A673 (cell line): ENCODE results near the gene SCGB1A1. TPM values are rescaled to one million over a fixed set of nuclear protein-coding genes. Genes with fewer than 3 reads are reported as not detected.

ENCODE experiments used
- BruUV-seq: library from RNA; stranded (reverse); fragments of 400-500 nt; replicated peaks from 2 replicates; lab custom pipeline; 2021; lab: Mats Ljungman, UMichigan
- CTCF ChIA-PET: fragments of 300-600 bp; sonication (Branson Sonifier 250); formaldehyde crosslinking; loops from one replicate; lab custom pipeline; 2022; ENCODE audit warnings: antibody characterized with exemption; lab: Charles Lee
- POLR2A ChIA-PET: fragments of 300-600 bp; sonication (Branson Sonifier 250); formaldehyde crosslinking; loops from one replicate; lab custom pipeline; 2022; ENCODE audit warnings: antibody characterized with exemption; ENCODE audit not compliant: low non-redundant PET; lab: Charles Lee
- DNase-seq: peaks from one replicate; pipeline ENCODE4 v3.0.0-alpha.2; 2015; ENCODE audit warnings: low spot score
- H3K27ac ChIP-seq: fragments of 200-600 bp; sonication (generic); 2 replicates; pipeline ENCODE4 v1.5.1; 2016; ENCODE audit warnings: mixed run types, low read depth, mild to moderate bottlenecking, mixed read lengths, antibody characterized with exemption, low read length; ENCODE audit not compliant: poor library complexity, severe bottlenecking
- H3K27me3 ChIP-seq: fragments of 200-600 bp; sonication (generic); replicated peaks from 2 replicates; pipeline ENCODE4 v1.6.1; 2017; ENCODE audit warnings: mixed run types, low read depth, mild to moderate bottlenecking, mixed read lengths, antibody characterized with exemption, low read length; ENCODE audit not compliant: insufficient read depth, poor library complexity
- H3K36me3 ChIP-seq: fragments of 200-600 bp; sonication (generic); 2 replicates; pipeline ENCODE4 v1.6.1; 2016; ENCODE audit warnings: mixed run types, mild to moderate bottlenecking, mixed read lengths, antibody characterized with exemption, low read length; ENCODE audit not compliant: insufficient read depth, poor library complexity, severe bottlenecking
- H3K4me1 ChIP-seq: fragments of 200-600 bp; sonication (generic); 2 replicates; pipeline ENCODE4 v1.6.1; 2017; ENCODE audit warnings: mixed run types, mild to moderate bottlenecking, mixed read lengths, antibody characterized with exemption, low read length; ENCODE audit not compliant: insufficient read depth, poor library complexity, severe bottlenecking
- H3K4me3 ChIP-seq: fragments of 200-600 bp; sonication (generic); 2 replicates; pipeline ENCODE4 v1.5.1; 2016; ENCODE audit warnings: low read depth, mixed run types, mild to moderate bottlenecking, mixed read lengths, low read length; ENCODE audit not compliant: poor library complexity, severe bottlenecking
- H3K9me3 ChIP-seq: fragments of 200-600 bp; sonication (generic); 2 replicates; pipeline ENCODE4 v1.6.1; 2016; ENCODE audit warnings: mixed run types, low read depth, mild to moderate bottlenecking, mixed read lengths, antibody characterized with exemption, low read length; ENCODE audit not compliant: poor library complexity, severe bottlenecking
- EZH2 ChIP-seq: fragments of 200-600 bp; sonication (generic); IDR thresholded peaks from 2 replicates; pipeline ENCODE4 v1.6.1; 2017; ENCODE audit warnings: borderline replicate concordance, low read depth, mild to moderate bottlenecking, mixed read lengths, antibody characterized with exemption, low read length; ENCODE audit not compliant: poor library complexity, severe bottlenecking
- intact Hi-C: fragments of 100-400 bp; cut with micrococcal nuclease; formaldehyde crosslinking; loops from one replicate; pipeline ENCODE4 v1.10.0; 2022; ENCODE audit not compliant: unreplicated experiment
- total RNA-seq: library from RNA; stranded (reverse); gene quantifications from 2 replicates; pipeline ENCODE4 v1.2.3, GENCODE V29; 2021
- TF ChIP-seq, protein P1 (sequence below): fragments of 300-800, 200-600 bp; sonication (generic); conservative IDR thresholded peaks from 2 replicates; pipeline ENCODE4 v1.5.1; 2017; ENCODE audit warnings: low read depth, mild to moderate bottlenecking, antibody characterized with exemption, low read length, moderate library complexity, mixed read lengths

SCGB1A1 gene
- total RNA-seq, 1 experiment from 2014 or later = not detected

DNA sequence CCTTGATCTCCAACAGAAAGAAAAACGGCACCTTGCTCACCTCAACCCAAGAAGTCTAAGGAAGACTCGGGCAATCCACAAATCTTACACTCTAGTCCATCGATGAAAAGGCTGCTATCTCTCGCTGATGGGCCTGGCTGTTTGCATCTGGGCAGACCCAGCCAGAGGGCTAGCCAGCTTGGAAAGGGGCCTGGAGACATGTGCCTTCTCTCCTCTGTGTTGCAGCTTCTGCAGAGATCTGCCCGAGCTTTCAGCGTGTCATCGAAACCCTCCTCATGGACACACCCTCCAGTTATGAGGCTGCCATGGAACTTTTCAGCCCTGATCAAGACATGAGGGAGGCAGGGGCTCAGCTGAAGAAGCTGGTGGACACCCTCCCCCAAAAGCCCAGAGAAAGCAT is 3.2 kb downstream of the SCGB1A1 start:
- BruUV-seq = no TSS peak
- no peak for TF ChIP-seq EZH2
- TF ChIP-seq, protein P1, sequence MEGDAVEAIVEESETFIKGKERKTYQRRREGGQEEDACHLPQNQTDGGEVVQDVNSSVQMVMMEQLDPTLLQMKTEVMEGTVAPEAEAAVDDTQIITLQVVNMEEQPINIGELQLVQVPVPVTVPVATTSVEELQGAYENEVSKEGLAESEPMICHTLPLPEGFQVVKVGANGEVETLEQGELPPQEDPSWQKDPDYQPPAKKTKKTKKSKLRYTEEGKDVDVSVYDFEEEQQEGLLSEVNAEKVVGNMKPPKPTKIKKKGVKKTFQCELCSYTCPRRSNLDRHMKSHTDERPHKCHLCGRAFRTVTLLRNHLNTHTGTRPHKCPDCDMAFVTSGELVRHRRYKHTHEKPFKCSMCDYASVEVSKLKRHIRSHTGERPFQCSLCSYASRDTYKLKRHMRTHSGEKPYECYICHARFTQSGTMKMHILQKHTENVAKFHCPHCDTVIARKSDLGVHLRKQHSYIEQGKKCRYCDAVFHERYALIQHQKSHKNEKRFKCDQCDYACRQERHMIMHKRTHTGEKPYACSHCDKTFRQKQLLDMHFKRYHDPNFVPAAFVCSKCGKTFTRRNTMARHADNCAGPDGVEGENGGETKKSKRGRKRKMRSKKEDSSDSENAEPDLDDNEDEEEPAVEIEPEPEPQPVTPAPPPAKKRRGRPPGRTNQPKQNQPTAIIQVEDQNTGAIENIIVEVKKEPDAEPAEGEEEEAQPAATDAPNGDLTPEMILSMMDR = no peak
- CTCF ChIA-PET = interaction anchor here (0.7 to 1.5 kb wide), 2 partner anchors 36 to 121 kb away, joined by 4 to 9 read pairs; no protein-coding TSS in a partner anchor
- POLR2A ChIA-PET = no interaction called here
- no peak overlapping the region for H3K4me3 ChIP-seq
- intact Hi-C loops = loop anchor here (5.0 kb wide), 1 partner anchor 140 kb away; no protein-coding TSS in a partner anchor
- H3K9me3 ChIP-seq = no peaks in the 10 kb centered on the region
- DNase-seq = no peak
- H3K27me3 ChIP-seq = no peaks in the 10 kb centered on the region
- no peak overlapping the region for H3K27ac ChIP-seq
- no peaks in the 10 kb centered on the region for H3K36me3 ChIP-seq
- H3K4me1 ChIP-seq = peaks cover 19% of the 10 kb centered on the region

DNA sequence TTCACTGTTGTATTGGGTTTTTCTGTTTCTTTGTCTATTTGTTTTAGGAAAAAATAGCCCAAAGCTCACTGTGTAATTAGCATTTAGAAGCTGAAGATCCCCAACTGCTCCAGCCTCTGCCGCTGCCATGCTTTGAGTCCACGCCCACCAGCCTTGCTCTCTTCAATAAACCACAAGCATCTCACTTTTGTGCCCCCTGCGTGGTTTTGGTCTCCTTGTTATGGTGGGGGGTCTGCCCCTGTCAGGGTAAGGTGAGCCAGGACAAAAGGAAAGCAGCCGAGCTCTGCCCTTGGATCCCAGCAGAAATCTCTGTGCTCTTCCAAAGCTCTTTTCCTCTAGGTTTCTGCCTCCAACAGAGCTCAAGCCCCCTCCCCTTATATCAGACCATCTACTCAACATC is 4.2 kb downstream of the SCGB1A1 start:
- Histone ChIP-seq H3K4me3 (no peak overlapping the region), H3K4me1 (peaks cover 19% of the 10 kb centered on the region), H3K36me3 (no peaks in the 10 kb centered on the region), H3K9me3 (no peaks in the 10 kb centered on the region), H3K27me3 (no peaks in the 10 kb centered on the region), H3K27ac (no peak overlapping the region)
- no peak for DNase-seq
- POLR2A ChIA-PET = no interaction called here
- CTCF ChIA-PET = interaction anchor here (0.5 to 1.5 kb wide), 2 partner anchors 15 to 120 kb away, joined by 4 read pairs; no protein-coding TSS in a partner anchor
- intact Hi-C loops = loop anchor here (5.0 kb wide), 1 partner anchor 139 kb away; no protein-coding TSS in a partner anchor
- no TSS peak for BruUV-seq
- TF ChIP-seq EZH2 = no peak
- TF ChIP-seq, protein P1 = no peak

DNA sequence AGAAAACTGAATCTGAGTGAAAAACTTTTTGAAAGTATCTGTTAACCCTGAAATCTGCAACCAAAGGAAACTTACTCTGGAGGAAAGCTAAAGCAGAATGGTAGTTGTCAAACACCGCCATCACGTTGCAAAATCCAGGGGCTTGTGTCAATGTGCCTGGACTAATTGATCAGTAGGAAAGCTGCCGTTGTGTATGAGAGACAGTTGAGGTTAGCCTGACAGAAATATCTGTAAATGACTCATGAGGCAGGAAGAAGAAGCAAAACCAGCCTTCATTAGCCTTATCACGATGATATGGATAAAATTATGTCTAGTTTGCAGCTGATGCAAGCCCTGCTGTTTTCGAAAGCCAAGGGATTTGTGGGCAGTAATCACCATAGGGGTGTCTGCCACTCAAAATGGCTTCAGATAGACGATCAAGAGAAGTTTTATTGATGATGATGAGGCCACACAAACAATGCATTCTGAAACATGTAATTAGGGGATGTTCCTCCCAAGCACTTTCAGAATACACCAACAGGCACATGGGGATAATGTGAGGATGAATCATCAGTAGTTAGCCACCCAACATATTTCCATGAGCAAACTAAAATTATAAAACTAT is 8.9 kb downstream of the SCGB1A1 start:
- Histone ChIP-seq H3K27ac (no peak overlapping the region), H3K4me1 (no peaks in the 10 kb centered on the region), H3K36me3 (no peaks in the 10 kb centered on the region), H3K9me3 (no peaks in the 10 kb centered on the region), H3K4me3 (no peak overlapping the region), H3K27me3 (no peaks in the 10 kb centered on the region)
- no TSS peak for BruUV-seq
- POLR2A ChIA-PET = no interaction called here
- intact Hi-C loops = no loop called here
- CTCF ChIA-PET = no interaction called here
- TF ChIP-seq EZH2 = no peak
- TF ChIP-seq, protein P1 = no peak
- DNase-seq = no peak
